NCI-H1092 (cell line): ENCODE data around the gene SYNGR2.

Experiments used
- DNase-seq: peaks from one replicate; lab custom pipeline; 2025; lab: John Stamatoyannopoulos, UW

The SYNGR2 gene

DNA sequence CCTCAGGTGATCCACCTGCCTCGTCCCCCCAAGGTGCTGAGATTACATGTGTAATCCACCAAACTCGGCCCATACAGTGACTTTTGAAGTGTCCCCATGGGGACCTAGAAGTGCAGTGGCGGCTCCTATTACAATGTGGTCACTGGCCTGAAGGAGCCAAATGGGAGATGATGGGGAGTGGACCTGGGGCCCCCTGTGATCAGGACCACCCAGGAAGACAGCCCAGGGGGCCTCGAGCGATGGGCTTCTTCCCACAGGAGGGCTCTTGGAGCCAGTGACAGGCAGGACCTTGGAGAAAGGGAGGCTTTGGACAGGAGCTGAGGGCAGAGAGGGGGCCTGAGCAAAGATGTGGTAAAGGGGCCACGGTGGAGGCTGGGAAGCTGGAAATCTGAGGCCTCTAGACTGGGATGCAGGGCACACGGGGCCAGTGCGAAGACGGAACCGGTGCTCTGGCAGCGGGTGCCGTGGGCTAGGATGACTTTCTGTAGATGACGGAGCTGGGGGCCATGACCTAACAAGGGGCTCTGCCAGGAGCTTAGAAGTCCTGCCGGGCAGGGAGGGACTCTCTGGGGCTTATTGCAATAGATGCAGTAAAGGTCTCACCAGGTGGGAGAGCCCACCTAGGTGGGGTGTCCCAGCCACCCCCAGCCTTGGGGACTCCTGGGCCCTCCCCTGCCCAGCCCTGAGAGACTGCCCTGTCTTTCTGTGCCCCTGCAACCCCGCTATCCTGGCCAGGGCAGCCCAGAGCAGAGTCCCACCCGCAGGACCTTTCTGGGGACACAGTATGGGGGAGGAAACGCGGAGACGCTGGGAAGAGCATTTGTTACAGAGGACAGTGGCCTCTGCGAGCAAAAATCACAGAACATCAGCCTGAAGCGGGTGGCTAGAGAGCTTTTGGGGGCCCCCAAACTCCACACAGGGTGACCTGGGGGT, 24.9 kb upstream of the SYNGR2 start:
- DNase-seq: no peak

- DNase-seq: no peak
Measured at GRCh38 chr17:78144147-78144719, 24.1 kb upstream of the SYNGR2 start.

DNA sequence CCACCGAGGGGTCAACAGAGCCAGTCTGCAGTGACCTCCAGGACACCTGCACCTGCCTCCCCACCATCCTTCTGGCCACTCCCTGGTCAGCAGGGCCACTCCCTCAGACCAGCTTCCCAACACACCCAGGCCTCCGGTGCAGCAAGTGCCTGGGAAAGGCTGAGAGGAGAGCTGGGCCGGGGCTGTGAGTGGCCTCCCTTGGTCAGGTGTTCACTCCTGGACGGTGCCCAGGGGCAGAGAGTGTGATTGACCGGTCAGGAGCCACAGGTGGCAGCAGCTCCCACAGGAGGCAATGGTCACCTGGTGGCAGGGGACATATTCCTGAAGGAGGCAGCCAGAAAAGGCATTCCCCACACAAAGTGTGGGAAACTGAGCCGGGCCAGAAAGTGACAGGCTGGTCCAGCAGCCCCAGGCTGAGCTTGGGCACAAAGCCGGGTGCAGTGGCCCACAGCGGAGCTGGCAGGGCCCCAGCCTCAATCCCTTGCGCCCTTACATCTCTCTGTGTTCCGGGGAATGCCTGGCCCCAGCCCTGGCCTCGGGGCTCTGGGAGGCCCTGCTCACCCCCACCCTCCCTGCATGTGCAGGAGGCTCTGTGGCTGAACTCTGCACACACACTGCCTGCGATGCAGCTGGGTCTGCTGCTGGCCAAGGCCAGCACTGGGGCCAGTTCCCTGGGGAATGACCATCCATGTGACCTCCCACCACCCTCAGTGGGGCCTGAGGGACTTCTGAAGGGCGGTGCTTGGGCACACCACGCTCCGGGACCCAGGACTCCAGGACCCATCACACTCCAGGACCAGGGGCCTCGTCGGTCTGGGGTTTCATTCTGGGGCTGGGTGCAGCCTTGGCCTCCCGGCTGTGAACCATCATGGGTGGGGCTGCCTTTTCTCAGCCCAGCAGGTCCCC, 23.4 kb upstream of the SYNGR2 start:
- DNase-seq: no peak

DNA sequence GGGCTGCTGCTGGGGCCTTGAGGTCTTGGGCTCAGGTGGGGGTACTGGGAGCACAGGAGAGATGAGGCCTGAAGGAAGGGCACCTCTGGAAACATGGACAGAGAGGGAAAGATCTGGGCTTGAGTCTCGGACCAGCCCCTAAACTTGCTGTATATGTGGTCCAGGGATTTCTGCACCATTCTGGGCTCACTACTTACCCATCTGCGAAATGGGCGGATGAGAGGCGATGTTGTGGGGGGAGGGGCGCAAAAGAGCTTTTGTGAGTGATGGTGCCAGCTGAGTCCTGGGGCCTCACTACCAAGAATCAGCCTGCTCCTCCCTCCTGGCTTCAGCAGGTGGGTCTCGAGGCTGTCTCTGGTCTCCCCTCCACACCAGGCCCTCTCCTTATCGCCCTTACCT, 21.9 kb upstream of the SYNGR2 start:
- DNase-seq: no peak

- no peak for DNase-seq
Measured at GRCh38 chr17:78146881-78147280, 21.5 kb upstream of the SYNGR2 start.

GRCh38 chr17:78147315-78147998, 20.9 kb upstream of the SYNGR2 start:
- no peak for DNase-seq

DNA sequence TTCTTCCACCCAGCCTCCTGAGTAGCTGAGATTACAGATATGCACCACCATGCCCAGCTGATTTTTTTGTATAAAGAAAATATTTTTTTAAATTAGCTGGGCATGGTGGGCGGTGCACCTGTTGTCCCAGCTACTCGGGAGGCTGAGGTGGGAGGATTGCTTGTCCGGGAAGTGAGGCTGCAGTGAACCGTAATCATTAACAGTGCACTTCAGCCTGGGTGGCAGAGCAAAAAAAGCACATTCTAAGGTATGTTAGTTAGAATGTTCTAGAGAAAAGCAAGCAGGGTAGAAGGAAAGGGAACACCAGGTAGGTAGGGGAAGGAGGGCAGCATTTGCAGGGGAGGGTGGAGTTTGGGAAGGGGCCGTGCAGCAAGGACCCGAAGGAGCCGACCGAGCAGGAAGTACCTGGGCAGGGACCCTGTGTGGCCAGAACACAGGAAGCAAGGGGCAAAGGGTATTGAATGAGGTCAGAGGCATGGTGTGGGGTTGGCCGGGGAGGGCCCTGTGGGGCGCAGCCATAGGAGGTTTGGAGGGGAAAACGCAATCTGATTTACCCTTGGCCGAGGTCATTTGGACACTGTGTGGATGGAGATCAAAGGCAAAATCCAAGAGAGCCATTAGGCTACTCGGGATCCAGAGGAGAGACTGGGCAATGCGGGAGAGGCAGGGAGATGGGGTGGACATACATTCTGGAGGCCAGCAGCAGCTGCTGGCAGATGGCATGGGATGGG, 19.9 kb upstream of the SYNGR2 start:
- DNase-seq: no peak

DNA sequence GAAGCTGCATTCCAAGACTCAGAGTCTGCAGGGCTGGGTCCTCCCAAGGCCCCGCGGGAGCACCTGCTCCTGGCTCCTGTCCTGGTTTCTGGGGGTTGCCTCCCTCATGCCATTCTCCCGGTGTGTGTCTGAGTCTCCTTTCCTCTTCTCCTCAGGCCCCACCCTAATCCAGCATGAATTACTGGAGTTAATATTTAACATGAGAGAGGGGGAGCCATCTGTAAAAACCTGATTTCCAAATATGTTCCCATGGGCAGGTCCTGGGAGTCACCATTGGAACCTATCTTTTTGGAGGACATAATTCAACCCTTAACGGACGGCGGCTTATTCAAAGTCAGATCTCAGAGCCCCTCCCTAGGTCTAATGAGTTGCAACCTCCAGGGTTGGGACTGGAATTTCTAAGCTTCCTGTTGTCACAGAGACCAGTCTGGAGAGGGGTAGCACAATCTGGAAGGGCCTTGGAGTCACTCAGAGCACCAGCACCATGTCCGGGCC, 16.8 kb upstream of the SYNGR2 start:
- no peak for DNase-seq

- no peak for DNase-seq
Measured at GRCh38 chr17:78154903-78155811, 13.2 kb upstream of the SYNGR2 start.

GRCh38 chr17:78159575-78160158, 8.7 kb upstream of the SYNGR2 start:
- DNase-seq: no peak

- no peak for DNase-seq
Measured at GRCh38 chr17:78163881-78164747, 4.3 kb upstream of the SYNGR2 start.

GRCh38 chr17:78164748-78165607, 3.4 kb upstream of the SYNGR2 start:
- no peak for DNase-seq

DNA sequence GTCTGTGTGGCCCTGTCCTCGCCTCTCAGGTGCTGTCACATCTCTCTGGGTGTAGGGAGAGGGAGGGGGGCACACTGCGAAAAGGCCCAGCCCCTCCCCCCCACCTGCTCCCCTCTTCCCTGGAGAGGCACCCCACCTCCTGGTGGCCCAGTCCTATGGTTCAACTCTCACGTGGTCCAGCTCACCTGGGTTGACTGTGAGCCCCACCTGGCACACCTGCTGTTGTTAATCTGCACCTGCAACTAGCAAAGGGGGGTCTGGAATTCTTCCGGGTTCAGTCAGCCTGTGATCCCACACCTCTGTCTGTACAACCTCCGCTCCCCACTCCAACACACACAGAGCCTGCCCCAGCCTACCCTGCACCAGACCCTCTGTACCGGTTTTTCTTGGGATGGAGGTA, 2.0 kb upstream of the SYNGR2 start:
- DNase-seq: no peak

GRCh38 chr17:78168903-78169793, 767 bp downstream of the SYNGR2 start:
- no peak for DNase-seq

GRCh38 chr17:78170692-78171590, 2.6 kb downstream of the SYNGR2 start:
- no peak for DNase-seq
